Heart left ventricle (tissue), 13 donors: ENCODE measurements around the gene SULT4A1.

ENCODE experiments used
- CTCF ChIP-seq, 12 donors: fragments of 200-600 bp; sonication (generic) in 4 of 12; IDR thresholded peaks; one replicate each; pipeline versions ENCODE4 v1.5.0 to v1.8.0; 2018 to 2022; ENCODE audit warnings: antibody characterized with exemption in 12 of 12, mild to moderate bottlenecking in 5 of 12
- POLR2A ChIP-seq, 2 donors: fragments of 450-650 bp; IDR thresholded peaks; one replicate each; pipeline ENCODE4 v1.6.1; 2017; ENCODE audit warnings: antibody characterized with exemption in 2 of 2, mild to moderate bottlenecking in 2 of 2, moderate library complexity in 2 of 2
- donor health status: ischemic (EF 13 %, LVEDD 7.1; RV severe dilation, severe dysfunction).
- donor health status: DM: no; HTN: yes; CAD: no.
- donor health status: DM: no; HTN: no; CAD: no.
- donor health status: ischemic (EF 25% LVEDD 6.9; RV normal size, moderate dysfunction).
- donor health status: ischemic (EF 25% LVEDD 5.7; RV mildly dilated, moderate dysfunction).
- donor health status: ischemic (EF 35%, LVEDD 5.7; RV mildly dilated, moderate dysfunction).
- donor health status: nonischemic (EF 11% LVEDD 7.7; RV severe dilation, severe dysfunction).
- donor health status: DM: yes; HTN: yes; CAD: no.
- donor health status: PGD.
- donor health status: ischemic (EF 29% LVEDD 5.4; RV normal size, mild dysfunction).
- donor health status: nonischemic (EF 23%, LVEDD 6.1; RV moderate dilation, normal function).

GRCh38 chr22:43841742-43842141 is 20.6 kb downstream of the SULT4A1 start:
- TF ChIP-seq CTCF (IDR thresholded peaks at IDR 0.05) (no peak), POLR2A (IDR thresholded peaks at IDR 0.05) (no peak)
